Measurements from ENCODE around the gene TPRA1. TPM values are rescaled to one million over a fixed set of nuclear protein-coding genes. Genes with fewer than 3 reads are reported as not detected.

Gene TPRA1
- total and polyA plus RNA-seq, 3 donors from 2014 or later = 32.6 to 59.3 (median 55.7) TPM

DNA sequence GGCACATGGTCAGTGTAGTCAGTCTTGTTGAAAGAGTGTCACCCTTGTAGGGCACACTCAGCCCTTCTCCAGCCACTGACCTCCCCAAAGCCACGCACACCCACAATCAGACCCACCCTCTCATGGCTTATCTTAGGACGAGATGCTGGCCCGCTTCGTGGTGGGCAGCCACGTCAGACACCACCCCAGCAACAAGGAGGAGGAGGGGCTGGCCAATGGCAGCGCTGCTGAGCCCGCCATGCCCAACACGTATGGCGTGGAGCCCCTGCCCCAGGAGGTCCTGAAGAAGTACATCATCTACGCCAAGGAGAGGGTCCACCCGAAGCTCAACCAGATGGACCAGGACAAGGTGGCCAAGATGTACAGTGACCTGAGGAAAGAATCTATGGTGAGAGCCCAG lies 28.4 kb upstream of the TPRA1 start:
- no peak overlapping the region for H3K4me3 ChIP-seq
- no peak overlapping the region for H3K27ac ChIP-seq
- no peak for DNase-seq
- 90 to 95% methylated on average over 6 to 11 of the region's 11 CpGs for WGBS, 2 donors
- H3K27me3 ChIP-seq = no peaks in the 10 kb centered on the region
- H3K36me3 ChIP-seq (ENCODE audit: low read depth, missing control alignments) = no peaks in the 10 kb centered on the region
- intact Hi-C loops (cut with DNase I; ENCODE audit: low total_unique reads) = no loop called here
- no peaks in the 10 kb centered on the region for H3K4me1 ChIP-seq
- TF ChIP-seq CTCF (IDR thresholded peaks at IDR 0.05) (no peak), POLR2A (IDR thresholded peaks at IDR 0.05) (no peak)
- H3K9me3 ChIP-seq = no peaks in the 10 kb centered on the region

DNA sequence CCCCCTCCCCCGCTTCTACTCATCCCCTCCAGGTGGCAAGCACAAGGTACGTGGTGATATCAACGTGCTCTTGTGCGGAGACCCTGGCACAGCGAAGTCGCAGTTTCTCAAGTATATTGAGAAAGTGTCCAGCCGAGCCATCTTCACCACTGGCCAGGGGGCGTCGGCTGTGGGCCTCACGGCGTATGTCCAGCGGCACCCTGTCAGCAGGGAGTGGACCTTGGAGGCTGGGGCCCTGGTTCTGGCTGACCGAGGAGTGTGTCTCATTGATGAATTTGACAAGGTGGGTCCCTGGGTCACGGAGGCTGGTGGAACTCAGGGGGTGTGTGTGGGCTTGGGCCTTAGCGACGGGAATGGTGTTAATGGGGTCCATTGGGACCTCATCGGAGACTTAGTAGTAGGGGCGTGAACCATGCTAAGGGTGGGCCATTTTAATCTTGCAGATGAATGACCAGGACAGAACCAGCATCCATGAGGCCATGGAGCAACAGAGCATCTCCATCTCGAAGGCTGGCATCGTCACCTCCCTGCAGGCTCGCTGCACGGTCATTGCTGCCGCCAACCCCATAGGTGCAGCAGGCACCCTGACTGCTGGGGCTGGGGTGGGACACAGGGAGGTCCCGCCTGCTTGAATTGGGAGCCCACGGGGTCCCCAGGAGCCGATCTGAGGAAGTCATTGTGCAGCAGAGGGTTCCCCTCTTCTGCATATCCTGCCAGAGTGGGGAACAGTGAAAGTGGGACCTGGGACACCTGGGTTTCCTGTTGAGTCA lies 26.5 kb upstream of the TPRA1 start:
- no peak overlapping the region for H3K4me3 ChIP-seq
- TF ChIP-seq POLR2A (IDR thresholded peaks at IDR 0.05) (no peak), CTCF (IDR thresholded peaks at IDR 0.05) (no peak)
- H3K27ac ChIP-seq = no peak overlapping the region
- intact Hi-C loops (cut with DNase I; ENCODE audit: low total_unique reads) = no loop called here
- no peak for DNase-seq
- H3K9me3 ChIP-seq = no peaks in the 10 kb centered on the region
- 97 to 100% methylated on average over 14 to 26 of the region's 26 CpGs for WGBS, 2 donors
- H3K27me3 ChIP-seq = no peaks in the 10 kb centered on the region
- H3K36me3 ChIP-seq (ENCODE audit: low read depth, missing control alignments) = no peaks in the 10 kb centered on the region
- no peaks in the 10 kb centered on the region for H3K4me1 ChIP-seq

DNA sequence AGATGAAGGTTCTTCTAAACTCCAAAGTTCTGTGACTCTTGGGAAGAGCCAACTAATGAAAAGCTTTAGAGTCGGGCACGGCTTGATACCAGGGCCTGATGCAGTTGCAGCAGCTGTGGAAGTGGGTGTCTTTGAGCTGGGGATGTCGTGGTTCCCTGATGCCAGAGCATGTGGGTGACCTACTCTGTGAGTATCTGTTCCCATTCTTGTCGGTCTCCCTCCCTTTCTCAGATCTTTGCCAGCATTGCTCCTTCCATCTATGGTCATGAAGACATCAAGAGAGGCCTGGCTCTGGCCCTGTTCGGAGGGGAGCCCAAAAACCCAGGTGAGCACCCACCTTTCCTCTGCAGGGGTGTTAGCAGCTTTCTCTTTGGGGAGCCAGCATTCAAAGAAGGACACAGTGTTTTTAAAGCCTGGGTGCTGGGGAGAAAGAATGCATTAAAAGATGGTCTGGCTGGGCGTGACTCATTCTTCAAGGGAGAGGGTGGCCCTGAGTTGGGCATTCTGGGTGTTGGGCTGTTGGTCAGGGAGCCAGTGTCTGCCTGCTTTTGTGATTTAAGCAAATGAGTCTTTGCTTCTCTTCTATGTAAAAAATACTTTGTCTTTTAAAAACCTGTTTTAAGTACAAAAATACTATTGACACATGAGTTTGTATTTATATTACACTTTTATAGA lies 25.2 kb upstream of the TPRA1 start:
- Histone ChIP-seq H3K36me3 (ENCODE audit: low read depth, missing control alignments) (no peaks in the 10 kb centered on the region), H3K9me3 (no peaks in the 10 kb centered on the region), H3K27me3 (no peaks in the 10 kb centered on the region), H3K4me3 (no peak overlapping the region), H3K27ac (no peak overlapping the region), H3K4me1 (no peaks in the 10 kb centered on the region)
- intact Hi-C loops (cut with DNase I; ENCODE audit: low total_unique reads) = no loop called here
- TF ChIP-seq POLR2A (IDR thresholded peaks at IDR 0.05) (no peak), CTCF (IDR thresholded peaks at IDR 0.05) (no peak)
- DNase-seq = no peak
- WGBS, 2 donors = 90 to 94% methylated on average over 6 of the region's 6 CpGs

- no peaks in the 10 kb centered on the region for H3K36me3 ChIP-seq (ENCODE audit: low read depth, missing control alignments)
- H3K27ac ChIP-seq = no peak overlapping the region
- no peak for TF ChIP-seq CTCF (IDR thresholded peaks at IDR 0.05)
- no peak for TF ChIP-seq POLR2A (IDR thresholded peaks at IDR 0.05)
- no peaks in the 10 kb centered on the region for H3K9me3 ChIP-seq
- DNase-seq = no peak
- no peaks in the 10 kb centered on the region for H3K27me3 ChIP-seq
- no peak overlapping the region for H3K4me3 ChIP-seq
- 85 to 91% methylated on average over 4 of the region's 4 CpGs for WGBS, 2 donors
- intact Hi-C loops (cut with DNase I; ENCODE audit: low total_unique reads) = no loop called here
- no peaks in the 10 kb centered on the region for H3K4me1 ChIP-seq
These were observed 24.5 kb upstream of the TPRA1 start for GRCh38 chr3:127614928-127615589.

Data from testis (tissue), 3 donors.